ENCODE data around the gene ZP1. TPM values are rescaled to one million over a fixed set of nuclear protein-coding genes. Genes with fewer than 3 reads are reported as not detected.

The ZP1 gene
- total and polyA plus RNA-seq, 2 of the 13 experiments (the other 11 are each of a cell fraction or from before 2014, with no cell fraction given) = 0.16 TPM; not detected in 1

DNA sequence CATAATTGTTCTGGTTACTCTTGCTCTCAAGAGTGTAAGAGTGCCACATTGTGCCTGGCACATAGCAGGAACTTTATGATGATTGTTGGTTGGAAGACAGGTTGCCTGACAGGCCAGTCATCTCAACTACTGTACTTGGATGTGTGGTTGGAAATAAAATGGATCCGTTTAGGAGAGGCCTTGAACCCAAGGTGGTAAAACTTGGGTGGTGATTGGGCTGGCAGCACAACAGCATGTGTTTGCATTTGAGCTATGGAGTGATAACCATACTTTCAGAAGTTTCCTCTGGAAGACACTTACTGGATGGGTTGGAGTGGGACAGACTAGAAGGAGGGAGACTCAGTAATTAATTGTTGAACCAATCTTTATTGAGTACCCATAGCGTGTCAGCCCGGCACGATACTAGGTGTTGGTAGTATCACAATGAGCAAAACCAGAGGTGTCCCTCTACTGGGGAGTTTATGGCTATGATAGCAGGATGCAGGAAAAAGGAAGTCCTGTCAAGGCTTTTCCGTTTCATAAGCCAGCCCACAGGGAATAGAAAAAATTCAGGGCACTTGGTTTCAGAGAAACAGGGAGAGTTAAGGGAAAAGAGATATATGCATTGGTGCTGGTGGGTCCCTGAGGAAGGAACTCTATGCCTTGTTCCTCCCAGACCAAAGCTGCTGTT is 43.5 kb downstream of the ZP1 start:
- TF ChIP-seq ZNF260 (CRISPR knock-in tag; IDR thresholded peaks at IDR 0.05; ENCODE audit: borderline replicate concordance, low read depth) (no peak), GABPA (IDR thresholded peaks at IDR 0.05; ENCODE audit: low read depth, low read length) (no peak), GABPA (CRISPR knock-in tag; IDR thresholded peaks at IDR 0.05; ENCODE audit: low read depth) (peak; percentile 51)
- Histone ChIP-seq H3K36me3 (replicated peaks in 1 of 2; ENCODE audit: control insufficient read depth in 1 of 2, insufficient read depth in 2 of 2, low read length in 2 of 2) (no peaks in the 10 kb centered on the region), H2AFZ (ENCODE audit: low read length) (no peak overlapping the region), H3K79me2 (ENCODE audit: insufficient read depth, low read length) (peaks cover 1% of the 10 kb centered on the region), H3K27ac (ENCODE audit: extremely low read length, insufficient read depth, low read length) (no peak overlapping the region), H3K27me3 (ENCODE audit: control insufficient read depth in 1 of 2, insufficient read depth in 2 of 2, low read length in 2 of 2) (no peaks in the 10 kb centered on the region), H3K9ac (ENCODE audit: insufficient read depth, low read depth, low read length) (no peak overlapping the region), H4K20me1 (ENCODE audit: insufficient read depth, low read length) (no peaks in the 10 kb centered on the region), H3K4me2 (ENCODE audit: low read depth, low read length) (no peak overlapping the region), H3K4me1 (ENCODE audit: insufficient read depth, low read length) (peaks cover 38% of the 10 kb centered on the region), H3K9me3 (ENCODE audit: low read length) (no peaks in the 10 kb centered on the region), H3K4me3 (replicated peaks in 1 of 3; ENCODE audit: insufficient read depth in 1 of 3, low read depth in 2 of 3, low read length in 3 of 3) (no peak overlapping the region)
- POLR2A ChIA-PET = interaction anchor here (0.9 kb wide), 1 partner anchor 55 kb away, joined by 4 read pairs; the partner anchor contains the start of gene PTGDR2
- in situ Hi-C loops (cut with HindIII; ENCODE audit: extremely low pct_ligation_motif_present, low pct_unique_long_range_greater_than_20kb) (no loop called here), intact Hi-C loops (cut with micrococcal nuclease; ENCODE audit: unreplicated experiment) (no loop called here)
- no TSS peak for BruUV-seq (replicated peaks)
- DNase-seq (ENCODE audit: low spot score) (no peak), FAIRE-seq (no peak), ATAC-seq (no peak)
- CTCF ChIA-PET (ENCODE audit: low intra/inter-chr PET ratio, low total read pairs) = no interaction called here
- 57% methylated on average over 5 of the region's 5 CpGs for WGBS (ENCODE audit: low lambda C conversion rate)

DNA sequence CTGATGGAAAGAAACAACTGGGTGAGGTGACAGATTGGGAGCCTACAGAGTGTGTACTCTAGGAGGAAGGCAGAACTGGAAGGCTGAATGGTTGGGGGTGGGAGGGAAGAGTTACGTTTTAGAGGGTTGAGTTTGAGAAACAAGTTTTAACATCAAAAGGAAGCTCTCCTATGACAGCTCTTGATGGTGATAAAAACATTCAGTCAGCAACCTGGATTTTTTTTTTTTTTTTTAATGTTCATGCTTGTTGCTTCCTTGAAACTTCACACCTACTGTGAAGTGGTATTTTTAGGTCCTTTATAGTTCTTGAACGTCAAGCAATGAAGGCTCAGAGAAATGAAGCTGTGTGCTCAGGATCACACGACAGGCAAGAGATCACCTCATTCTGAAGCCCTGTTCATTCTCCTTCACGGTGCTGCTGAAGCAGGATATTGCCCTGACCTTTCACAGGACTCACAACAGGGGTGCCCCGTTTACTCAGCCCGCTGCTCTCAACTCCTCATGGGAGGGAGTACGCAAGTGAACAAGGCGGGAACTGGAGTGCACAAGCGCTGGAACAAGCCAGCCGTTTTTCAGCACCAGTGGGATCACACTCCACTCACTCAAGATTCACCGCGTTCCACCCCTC is 45.0 kb downstream of the ZP1 start:
- no peaks in the 10 kb centered on the region for H3K36me3 ChIP-seq (replicated peaks in 1 of 2; ENCODE audit: control insufficient read depth in 1 of 2, insufficient read depth in 2 of 2, low read length in 2 of 2)
- ATAC-seq (no peak), FAIRE-seq (no peak), DNase-seq (ENCODE audit: low spot score) (no peak)
- H3K9ac ChIP-seq (ENCODE audit: insufficient read depth, low read depth, low read length) = no peak overlapping the region
- H3K79me2 ChIP-seq (ENCODE audit: insufficient read depth, low read length) = no peaks in the 10 kb centered on the region
- H3K27ac ChIP-seq (ENCODE audit: extremely low read length, insufficient read depth, low read length) = no peak overlapping the region
- POLR2A ChIA-PET = no interaction called here
- BruUV-seq (replicated peaks) = no TSS peak
- in situ Hi-C loops (cut with HindIII; ENCODE audit: extremely low pct_ligation_motif_present, low pct_unique_long_range_greater_than_20kb) = no loop called here
- no peak overlapping the region for H2AFZ ChIP-seq (ENCODE audit: low read length)
- CTCF ChIA-PET (ENCODE audit: low intra/inter-chr PET ratio, low total read pairs) = no interaction called here
- no peaks in the 10 kb centered on the region for H3K9me3 ChIP-seq (ENCODE audit: low read length)
- TF ChIP-seq AGO1 (IDR thresholded peaks at IDR 0.05; ENCODE audit: low read depth, low read length, poor library complexity, severe bottlenecking) = no peak
- TF ChIP-seq, protein P1, sequence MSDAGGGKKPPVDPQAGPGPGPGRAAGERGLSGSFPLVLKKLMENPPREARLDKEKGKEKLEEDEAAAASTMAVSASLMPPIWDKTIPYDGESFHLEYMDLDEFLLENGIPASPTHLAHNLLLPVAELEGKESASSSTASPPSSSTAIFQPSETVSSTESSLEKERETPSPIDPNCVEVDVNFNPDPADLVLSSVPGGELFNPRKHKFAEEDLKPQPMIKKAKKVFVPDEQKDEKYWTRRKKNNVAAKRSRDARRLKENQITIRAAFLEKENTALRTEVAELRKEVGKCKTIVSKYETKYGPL (CRISPR knock-in tag; IDR thresholded peaks at IDR 0.05) = no peak
- TF ChIP-seq ATF1 (CRISPR knock-in tag; IDR thresholded peaks at IDR 0.05) = no peak
- TF ChIP-seq ZNF44 (CRISPR knock-in tag; IDR thresholded peaks at IDR 0.05) = no peak
- TF ChIP-seq, protein P2, sequence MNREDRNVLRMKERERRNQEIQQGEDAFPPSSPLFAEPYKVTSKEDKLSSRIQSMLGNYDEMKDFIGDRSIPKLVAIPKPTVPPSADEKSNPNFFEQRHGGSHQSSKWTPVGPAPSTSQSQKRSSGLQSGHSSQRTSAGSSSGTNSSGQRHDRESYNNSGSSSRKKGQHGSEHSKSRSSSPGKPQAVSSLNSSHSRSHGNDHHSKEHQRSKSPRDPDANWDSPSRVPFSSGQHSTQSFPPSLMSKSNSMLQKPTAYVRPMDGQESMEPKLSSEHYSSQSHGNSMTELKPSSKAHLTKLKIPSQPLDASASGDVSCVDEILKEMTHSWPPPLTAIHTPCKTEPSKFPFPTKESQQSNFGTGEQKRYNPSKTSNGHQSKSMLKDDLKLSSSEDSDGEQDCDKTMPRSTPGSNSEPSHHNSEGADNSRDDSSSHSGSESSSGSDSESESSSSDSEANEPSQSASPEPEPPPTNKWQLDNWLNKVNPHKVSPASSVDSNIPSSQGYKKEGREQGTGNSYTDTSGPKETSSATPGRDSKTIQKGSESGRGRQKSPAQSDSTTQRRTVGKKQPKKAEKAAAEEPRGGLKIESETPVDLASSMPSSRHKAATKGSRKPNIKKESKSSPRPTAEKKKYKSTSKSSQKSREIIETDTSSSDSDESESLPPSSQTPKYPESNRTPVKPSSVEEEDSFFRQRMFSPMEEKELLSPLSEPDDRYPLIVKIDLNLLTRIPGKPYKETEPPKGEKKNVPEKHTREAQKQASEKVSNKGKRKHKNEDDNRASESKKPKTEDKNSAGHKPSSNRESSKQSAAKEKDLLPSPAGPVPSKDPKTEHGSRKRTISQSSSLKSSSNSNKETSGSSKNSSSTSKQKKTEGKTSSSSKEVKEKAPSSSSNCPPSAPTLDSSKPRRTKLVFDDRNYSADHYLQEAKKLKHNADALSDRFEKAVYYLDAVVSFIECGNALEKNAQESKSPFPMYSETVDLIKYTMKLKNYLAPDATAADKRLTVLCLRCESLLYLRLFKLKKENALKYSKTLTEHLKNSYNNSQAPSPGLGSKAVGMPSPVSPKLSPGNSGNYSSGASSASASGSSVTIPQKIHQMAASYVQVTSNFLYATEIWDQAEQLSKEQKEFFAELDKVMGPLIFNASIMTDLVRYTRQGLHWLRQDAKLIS (CRISPR knock-in tag; IDR thresholded peaks at IDR 0.05) = no peak
- no peak for TF ChIP-seq IRX3 (CRISPR knock-in tag; IDR thresholded peaks at IDR 0.05; ENCODE audit: borderline replicate concordance, low read depth)
- H3K4me2 ChIP-seq (ENCODE audit: low read depth, low read length) = no peak overlapping the region
- peaks cover 37% of the 10 kb centered on the region for H3K4me1 ChIP-seq (ENCODE audit: insufficient read depth, low read length)
- no peaks in the 10 kb centered on the region for H3K27me3 ChIP-seq (ENCODE audit: control insufficient read depth in 1 of 2, insufficient read depth in 2 of 2, low read length in 2 of 2)
- intact Hi-C loops (cut with micrococcal nuclease; ENCODE audit: unreplicated experiment) = no loop called here
- H4K20me1 ChIP-seq (ENCODE audit: insufficient read depth, low read length) = no peaks in the 10 kb centered on the region
- WGBS (ENCODE audit: low lambda C conversion rate) = 72% methylated on average over 12 of the region's 12 CpGs
- H3K4me3 ChIP-seq (replicated peaks in 1 of 3; ENCODE audit: insufficient read depth in 1 of 3, low read depth in 2 of 3, low read length in 3 of 3) = no peak overlapping the region
